Body of pancreas (tissue), 4 donors: Measurements from ENCODE around the gene LTBP3.

Source experiments
- POLR2A ChIP-seq, 3 donors: fragments of 450-650 bp; IDR thresholded peaks; one replicate each; pipeline ENCODE4 v1.6.1; 2016; ENCODE audit warnings: antibody characterized with exemption in 3 of 3, mild to moderate bottlenecking in 2 of 3
- TF ChIP-seq, protein P1 (sequence below), 7 experiments: fragments of 450-650 bp in 4 of 7; fragments of 200-600 bp in 3 of 7; sonication (generic) in 3 of 7; IDR thresholded peaks; one replicate each; pipeline ENCODE4 v1.5.1; 2016 to 2019; ENCODE audit warnings: antibody characterized with exemption in 7 of 7

DNA sequence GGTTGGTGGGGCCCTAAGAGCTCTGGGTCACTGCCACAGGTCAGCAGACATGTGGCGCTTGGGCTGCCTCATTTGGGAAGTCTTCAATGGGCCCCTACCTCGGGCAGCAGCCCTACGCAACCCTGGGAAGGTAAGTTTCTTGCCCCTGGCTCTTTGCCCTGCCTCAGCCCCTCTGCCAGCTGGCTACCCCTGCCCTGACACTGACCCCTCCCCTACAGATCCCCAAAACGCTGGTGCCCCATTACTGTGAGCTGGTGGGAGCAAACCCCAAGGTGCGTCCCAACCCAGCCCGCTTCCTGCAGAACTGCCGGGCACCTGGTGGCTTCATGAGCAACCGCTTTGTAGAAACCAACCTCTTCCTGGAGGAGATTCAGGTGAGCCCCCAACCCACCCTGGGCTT, 31.4 kb downstream of the LTBP3 start:
- TF ChIP-seq POLR2A (IDR thresholded peaks at IDR 0.05): no peak
- TF ChIP-seq, protein P1, sequence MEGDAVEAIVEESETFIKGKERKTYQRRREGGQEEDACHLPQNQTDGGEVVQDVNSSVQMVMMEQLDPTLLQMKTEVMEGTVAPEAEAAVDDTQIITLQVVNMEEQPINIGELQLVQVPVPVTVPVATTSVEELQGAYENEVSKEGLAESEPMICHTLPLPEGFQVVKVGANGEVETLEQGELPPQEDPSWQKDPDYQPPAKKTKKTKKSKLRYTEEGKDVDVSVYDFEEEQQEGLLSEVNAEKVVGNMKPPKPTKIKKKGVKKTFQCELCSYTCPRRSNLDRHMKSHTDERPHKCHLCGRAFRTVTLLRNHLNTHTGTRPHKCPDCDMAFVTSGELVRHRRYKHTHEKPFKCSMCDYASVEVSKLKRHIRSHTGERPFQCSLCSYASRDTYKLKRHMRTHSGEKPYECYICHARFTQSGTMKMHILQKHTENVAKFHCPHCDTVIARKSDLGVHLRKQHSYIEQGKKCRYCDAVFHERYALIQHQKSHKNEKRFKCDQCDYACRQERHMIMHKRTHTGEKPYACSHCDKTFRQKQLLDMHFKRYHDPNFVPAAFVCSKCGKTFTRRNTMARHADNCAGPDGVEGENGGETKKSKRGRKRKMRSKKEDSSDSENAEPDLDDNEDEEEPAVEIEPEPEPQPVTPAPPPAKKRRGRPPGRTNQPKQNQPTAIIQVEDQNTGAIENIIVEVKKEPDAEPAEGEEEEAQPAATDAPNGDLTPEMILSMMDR (IDR thresholded peaks at IDR 0.05): no peak
